GM21723 (cell line): ENCODE measurements around the gene C6.
A peak's percentile ranks its signal among the peaks of the same experiment; 100 is the strongest.

Experiments used
- ATAC-seq: cut with Tn5 transposase; IDR thresholded peaks from one replicate; pipeline ENCODE4 v1.9.1; 2021; ENCODE audit warnings: mild to moderate bottlenecking, moderate library complexity; ENCODE audit not compliant: unreplicated experiment

Gene C6

DNA sequence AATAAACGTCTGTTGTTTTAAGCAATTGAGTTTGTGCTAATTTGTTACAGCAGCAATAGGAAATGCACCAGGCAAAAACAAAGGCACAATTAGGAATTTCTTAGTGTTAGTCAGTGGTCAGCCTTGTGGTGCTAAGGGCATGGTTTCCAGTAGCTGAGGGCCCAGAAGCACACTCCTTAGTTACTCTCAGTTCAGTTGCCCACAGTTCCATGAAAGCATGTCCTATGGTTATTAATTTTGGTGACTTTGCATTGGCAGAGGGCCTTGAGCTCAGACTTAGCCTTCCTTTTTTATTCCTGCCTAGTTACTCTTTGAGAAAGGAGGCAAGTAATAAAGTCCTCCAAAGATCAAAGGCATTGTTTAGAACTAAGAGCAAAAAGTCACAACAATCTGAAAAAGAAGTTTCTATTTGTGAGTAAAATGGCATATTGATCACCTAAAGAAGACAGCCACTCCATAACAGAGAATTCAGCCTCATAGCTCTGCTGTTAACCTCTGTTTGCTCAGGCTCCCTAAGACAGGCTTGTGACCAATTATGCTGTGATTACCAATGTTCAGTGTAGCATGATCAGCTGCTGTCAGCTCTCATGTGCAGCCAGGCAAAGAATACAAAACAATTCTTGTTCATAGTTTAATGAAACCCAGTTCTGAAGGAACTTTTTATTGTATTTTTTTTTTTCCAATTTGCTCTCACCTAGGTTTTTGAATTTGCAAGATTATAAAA is 85.2 kb downstream of the C6 start:
- ATAC-seq: no peak

GRCh38 chr5:41122459-41122858 is 90.9 kb downstream of the C6 start:
- no peak for ATAC-seq

- ATAC-seq: no peak
These were observed 92.7 kb downstream of the C6 start for GRCh38 chr5:41120600-41120999.

GRCh38 chr5:41118177-41118576 is 95.2 kb downstream of the C6 start:
- ATAC-seq: no peak

- ATAC-seq: no peak
These were observed 98.1 kb downstream of the C6 start for GRCh38 chr5:41115281-41115680.

DNA sequence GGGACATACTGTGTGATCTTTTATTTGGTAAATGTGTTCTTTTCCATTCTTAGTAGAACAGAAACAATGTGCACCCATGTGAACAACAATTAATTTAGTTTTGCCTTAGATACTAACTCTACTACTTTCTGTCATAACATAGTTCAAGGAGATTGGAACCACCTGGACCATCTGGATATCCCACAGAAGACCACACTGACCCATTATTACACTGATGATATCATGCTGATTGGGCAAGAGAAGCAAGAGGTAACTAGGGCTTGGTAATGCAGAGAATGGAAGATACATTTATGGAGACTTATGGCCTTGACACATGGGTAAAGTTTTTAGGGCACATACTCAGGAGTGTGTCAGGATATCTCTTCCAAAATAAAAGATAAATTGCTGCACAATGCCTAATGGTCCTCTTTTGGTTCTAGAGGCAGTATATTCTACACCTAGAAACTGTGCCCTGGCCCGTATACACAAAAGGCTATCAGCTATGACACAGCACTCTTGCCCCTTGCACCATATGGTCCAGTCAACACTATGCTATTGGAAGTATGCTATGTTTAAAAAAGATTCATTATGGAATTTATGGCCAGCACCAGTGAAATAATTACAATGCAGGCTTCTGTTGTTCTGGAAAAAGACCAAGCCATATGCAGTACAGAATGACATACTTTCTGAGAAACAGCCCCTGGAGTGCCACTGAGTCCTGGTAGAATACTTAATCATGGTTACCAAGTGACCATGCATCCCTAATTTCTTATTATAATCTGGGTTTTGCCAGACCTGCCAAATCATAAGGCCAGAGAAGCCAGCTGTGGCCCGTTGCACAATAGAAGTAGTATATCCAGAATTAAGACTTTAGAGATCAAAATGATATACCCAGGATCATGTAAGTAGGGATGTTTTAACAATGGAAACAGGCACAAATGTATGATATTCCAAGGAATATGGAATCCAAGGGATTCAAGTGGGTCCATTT is 100.6 kb downstream of the C6 start:
- no peak for ATAC-seq

DNA sequence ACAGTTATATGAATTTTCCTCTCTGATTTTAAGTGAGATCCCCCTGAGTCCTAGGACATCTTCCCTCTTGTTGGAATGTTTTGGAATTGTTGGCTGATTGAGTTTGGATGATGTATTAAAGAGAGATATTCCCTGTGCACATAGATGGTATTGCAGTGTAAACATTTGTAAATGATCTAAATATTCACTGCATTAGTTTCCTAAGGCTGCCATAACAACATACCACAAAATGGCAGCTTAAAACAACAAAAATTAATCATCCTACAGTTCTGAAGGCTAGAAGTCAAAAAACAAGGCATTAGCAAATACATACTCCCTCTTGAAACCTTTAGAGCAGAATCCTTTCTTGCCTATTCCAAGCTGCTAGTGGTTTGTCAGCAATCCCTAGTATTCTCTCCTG is 104.1 kb downstream of the C6 start:
- no peak for ATAC-seq

DNA sequence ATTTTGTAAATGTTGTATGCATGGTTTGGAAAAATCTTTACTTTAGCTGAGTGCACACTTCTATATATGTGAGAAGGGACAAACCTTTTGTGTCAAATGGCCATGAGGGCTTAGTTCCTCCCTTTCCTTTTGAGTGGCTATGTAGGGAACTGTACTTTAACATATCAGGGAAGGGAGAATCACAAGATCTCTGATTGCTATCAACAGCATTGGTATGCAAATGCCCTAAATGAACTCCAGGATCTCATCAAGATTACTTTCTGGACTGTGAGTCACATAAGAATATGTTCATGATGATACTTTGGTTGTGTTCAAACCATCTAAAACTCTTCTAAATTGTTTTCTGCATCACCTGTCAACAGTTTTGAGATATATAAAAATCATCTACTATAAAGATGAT is 111.0 kb downstream of the C6 start:
- ATAC-seq: no peak

GRCh38 chr5:41097642-41098041 is 115.7 kb downstream of the C6 start:
- peak; percentile 56 for ATAC-seq

DNA sequence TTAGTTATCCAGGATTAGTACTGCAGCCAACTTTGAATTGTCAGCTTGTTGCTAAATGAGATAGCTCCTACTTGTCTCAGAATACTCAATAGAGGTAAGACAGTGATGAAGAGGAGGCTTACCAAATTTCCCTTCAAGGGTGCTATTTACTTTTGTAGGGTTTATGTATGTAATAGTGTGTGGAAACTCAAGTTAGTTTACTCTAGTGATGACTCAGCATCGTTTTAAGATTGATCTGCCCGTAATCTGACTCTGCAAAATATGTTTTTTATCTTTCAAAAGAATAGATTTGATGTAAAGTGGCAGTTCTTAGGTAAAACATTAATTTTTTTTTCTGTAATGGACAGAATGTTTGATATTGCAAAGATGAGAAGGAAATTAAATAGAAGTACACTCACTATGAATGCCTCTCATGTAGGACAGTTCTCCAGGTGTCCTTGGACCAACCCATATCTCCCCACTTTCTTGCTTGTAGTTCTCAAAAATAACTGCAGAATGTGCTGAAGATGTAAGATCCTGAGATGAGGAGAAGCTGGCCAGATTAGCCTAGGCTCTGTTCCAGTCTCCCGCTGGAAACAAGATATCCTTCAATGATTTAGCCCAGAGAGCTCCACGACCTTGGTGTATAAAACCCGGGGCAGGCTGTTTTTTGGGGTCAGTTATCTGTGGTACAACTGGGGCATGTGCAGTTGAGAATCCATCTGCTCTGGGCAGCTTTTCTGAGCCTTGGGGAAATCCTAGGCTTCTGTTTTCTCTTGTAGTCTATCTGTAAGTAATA is 117.8 kb downstream of the C6 start:
- ATAC-seq: no peak

DNA sequence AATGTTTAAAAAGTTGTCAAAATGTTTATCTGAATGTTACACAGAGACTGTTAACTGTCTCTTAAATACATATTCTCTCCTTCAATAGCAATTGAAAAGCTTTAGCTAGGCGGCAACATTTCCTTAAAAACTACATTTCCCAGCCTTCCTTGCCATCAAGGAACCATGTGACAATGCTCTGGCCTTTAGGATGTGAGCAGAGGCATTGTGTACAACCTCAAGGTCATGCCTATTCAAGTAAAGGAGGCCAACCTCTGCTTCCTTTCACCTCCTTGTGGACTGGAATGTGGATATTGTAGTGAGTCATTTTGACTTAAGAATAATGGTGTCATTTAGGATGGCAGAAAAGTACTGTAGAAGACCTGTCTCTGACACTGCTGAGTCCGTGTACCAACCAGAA is 118.5 kb downstream of the C6 start:
- no peak for ATAC-seq

GRCh38 chr5:41093803-41094202 is 119.5 kb downstream of the C6 start:
- ATAC-seq: no peak
